HepG2 (cell line): Measurements from ENCODE around the gene PAPPA2. TPM values are rescaled to one million over a fixed set of nuclear protein-coding genes. Genes with fewer than 3 reads are reported as not detected.

Experiments used
- HES4 ChIP-seq: sonication (generic); formaldehyde crosslinking; IDR thresholded peaks from 2 replicates; pipeline ENCODE4 v1.9.0; 2021; ENCODE audit warnings: mild to moderate bottlenecking, missing genetic modification reagents, borderline replicate concordance
- NR0B2 ChIP-seq: sonication (generic); formaldehyde crosslinking; IDR thresholded peaks from 2 replicates; pipeline ENCODE4 v1.4.0; 2020; ENCODE audit warnings: mild to moderate bottlenecking, missing genetic modification reagents
- PHF8 ChIP-seq: sonication (generic); formaldehyde crosslinking; IDR thresholded peaks from 2 replicates; pipeline ENCODE4 v1.5.0; 2020; ENCODE audit warnings: missing genetic modification reagents
- REXO4 ChIP-seq: sonication (generic); formaldehyde crosslinking; IDR thresholded peaks from 2 replicates; pipeline ENCODE4 v1.8.0; 2022; ENCODE audit warnings: missing genetic modification reagents, mild to moderate bottlenecking, borderline replicate concordance
- ZNF407 ChIP-seq: sonication (generic); formaldehyde crosslinking; IDR thresholded peaks from one replicate; pipeline ENCODE4 v1.5.1; 2020; ENCODE audit warnings: mild to moderate bottlenecking, missing genetic modification reagents; ENCODE audit errors: not compliant biosample characterization
- polyA plus RNA-seq, 8 experiments: library from polyadenylated mRNA; depleted of rRNA in 3 of 8; stranded (reverse) in 7 of 8; unstranded in 1 of 8; fragments of >200 nt; fragmentation: Illumina TruSeq in 4 of 8; extraction: Trizol in 4 of 8; gene quantifications; 2 replicates each; pipeline versions ENCODE4 v1.2.1 to v1.2.3, GENCODE V29; 2011 to 2016; ENCODE audit warnings: low read depth in 4 of 8, missing spikeins in 1 of 8, mixed read lengths in 1 of 8; ENCODE audit not compliant: insufficient read depth in 1 of 8
- total RNA-seq, 5 experiments: library from RNA; depleted of rRNA; stranded (reverse); fragments of >200 nt; fragmentation: Illumina TruSeq; extraction: Trizol; gene quantifications; 2 replicates each; pipeline ENCODE4 v1.2.3, GENCODE V29; 2016; ENCODE audit warnings: low read depth in 1 of 5

The PAPPA2 gene
- total and polyA plus RNA-seq, 2 of the 13 experiments (the other 11 are each of a cell fraction or from before 2014, with no cell fraction given): 0.01 TPM; not detected in 1

GRCh38 chr1:176791906-176792305 lies 328.9 kb downstream of the PAPPA2 start (continued):
- no peak for TF ChIP-seq NR0B2 (CRISPR knock-in tag)
- no peak for TF ChIP-seq HES4 (CRISPR knock-in tag)
- TF ChIP-seq ZNF407 (CRISPR knock-in tag): no peak
- no peak for TF ChIP-seq PHF8
- no peak for TF ChIP-seq REXO4
- TF ChIP-seq, all 625 proteins: peak for 0
